GM12872 (cell line): ENCODE measurements around the gene PLEKHA5.

Experiments
- TF ChIP-seq, protein P1 (sequence below): IDR thresholded peaks from 3 replicates; pipeline ENCODE4 v1.5.1; 2011; ENCODE audit warnings: low read depth, mild to moderate bottlenecking, low read length, moderate library complexity; ENCODE audit not compliant: insufficient read depth

PLEKHA5 gene

DNA sequence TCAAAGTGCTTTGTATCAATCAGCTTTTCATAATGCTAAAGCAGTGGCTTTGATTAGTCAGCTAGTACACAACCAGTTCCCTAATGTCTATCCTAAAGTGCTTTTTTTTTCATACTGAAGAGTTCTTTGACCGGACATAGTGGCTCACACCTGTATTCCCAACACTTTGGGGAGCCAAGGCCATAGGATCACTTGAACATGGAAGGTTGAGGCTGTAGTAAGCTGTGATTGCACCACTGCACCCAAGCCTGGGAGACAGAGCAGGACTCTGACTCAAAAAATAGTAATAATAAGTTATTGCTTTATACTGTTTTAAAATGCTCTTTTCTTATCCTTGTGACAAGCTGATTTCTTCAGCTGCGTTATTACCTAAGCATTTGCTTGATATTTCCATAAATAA is 155.1 kb downstream of the PLEKHA5 start:
- TF ChIP-seq, protein P1, sequence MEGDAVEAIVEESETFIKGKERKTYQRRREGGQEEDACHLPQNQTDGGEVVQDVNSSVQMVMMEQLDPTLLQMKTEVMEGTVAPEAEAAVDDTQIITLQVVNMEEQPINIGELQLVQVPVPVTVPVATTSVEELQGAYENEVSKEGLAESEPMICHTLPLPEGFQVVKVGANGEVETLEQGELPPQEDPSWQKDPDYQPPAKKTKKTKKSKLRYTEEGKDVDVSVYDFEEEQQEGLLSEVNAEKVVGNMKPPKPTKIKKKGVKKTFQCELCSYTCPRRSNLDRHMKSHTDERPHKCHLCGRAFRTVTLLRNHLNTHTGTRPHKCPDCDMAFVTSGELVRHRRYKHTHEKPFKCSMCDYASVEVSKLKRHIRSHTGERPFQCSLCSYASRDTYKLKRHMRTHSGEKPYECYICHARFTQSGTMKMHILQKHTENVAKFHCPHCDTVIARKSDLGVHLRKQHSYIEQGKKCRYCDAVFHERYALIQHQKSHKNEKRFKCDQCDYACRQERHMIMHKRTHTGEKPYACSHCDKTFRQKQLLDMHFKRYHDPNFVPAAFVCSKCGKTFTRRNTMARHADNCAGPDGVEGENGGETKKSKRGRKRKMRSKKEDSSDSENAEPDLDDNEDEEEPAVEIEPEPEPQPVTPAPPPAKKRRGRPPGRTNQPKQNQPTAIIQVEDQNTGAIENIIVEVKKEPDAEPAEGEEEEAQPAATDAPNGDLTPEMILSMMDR: no peak

DNA sequence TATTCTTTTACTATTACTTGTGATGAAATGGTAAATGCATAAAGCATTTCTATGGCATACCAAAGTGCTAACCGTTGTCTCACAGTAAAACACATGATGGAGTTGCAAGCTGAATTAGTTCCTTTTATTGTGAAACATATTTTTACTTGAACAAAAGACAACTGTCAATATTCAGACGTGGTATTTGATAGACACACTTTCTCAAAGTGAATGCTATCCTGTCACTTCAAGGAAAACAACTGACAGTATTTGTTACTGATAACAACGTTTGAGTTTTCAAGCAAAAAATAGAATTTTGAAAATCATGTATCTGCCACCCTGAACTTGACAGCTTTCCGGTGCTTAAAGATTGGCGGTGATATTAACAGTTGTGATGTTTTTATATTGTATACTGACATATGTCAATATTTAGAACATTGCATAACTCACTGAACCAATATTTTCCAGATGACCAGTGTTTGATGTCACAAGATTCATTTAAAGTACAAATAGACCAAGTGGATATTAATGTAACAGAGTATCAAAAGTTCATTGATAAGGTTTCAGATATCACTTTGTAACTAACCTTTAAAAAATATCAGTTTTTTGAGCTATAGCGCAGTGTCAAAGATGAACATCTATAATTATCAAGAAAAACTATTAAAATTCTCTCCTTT is 156.4 kb downstream of the PLEKHA5 start:
- TF ChIP-seq, protein P1: no peak

DNA sequence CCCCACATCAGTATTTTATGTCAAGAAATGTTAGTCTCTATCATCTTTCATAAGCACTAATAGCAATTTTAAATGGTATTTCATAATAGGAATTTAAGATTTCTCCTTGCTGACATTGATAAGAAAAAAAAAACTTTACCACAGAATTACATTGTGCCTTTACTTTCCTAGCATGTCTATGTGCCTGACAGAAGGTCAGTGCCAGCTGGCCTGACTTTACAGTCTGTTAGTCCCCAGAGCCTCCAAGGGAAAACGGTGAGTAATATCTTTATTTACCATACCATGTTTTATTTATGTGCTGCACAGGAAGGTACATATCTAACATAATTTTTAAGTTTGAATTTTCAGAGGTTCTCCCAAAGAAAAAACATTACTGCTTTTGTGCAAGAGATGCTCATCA is 157.8 kb downstream of the PLEKHA5 start:
- TF ChIP-seq, protein P1: no peak

DNA sequence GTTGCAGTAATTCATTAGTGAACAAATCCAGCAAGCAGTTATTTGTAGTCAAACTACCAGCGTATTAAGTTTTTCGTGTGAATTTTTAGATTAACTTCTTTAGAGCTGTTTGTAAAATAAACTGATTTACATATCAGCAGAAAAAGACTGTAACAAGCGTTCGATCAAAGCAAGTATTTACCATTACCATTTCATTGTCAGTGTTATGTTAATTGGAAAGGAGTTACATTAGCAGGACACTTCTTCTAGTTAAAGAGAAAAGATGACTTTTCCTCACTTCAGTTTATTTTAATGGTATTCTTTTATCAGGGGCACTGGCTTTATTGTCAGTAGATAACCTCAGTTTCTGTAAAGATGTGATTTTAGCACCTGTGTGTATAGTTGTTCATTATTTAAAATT is 158.6 kb downstream of the PLEKHA5 start:
- TF ChIP-seq, protein P1: no peak

DNA sequence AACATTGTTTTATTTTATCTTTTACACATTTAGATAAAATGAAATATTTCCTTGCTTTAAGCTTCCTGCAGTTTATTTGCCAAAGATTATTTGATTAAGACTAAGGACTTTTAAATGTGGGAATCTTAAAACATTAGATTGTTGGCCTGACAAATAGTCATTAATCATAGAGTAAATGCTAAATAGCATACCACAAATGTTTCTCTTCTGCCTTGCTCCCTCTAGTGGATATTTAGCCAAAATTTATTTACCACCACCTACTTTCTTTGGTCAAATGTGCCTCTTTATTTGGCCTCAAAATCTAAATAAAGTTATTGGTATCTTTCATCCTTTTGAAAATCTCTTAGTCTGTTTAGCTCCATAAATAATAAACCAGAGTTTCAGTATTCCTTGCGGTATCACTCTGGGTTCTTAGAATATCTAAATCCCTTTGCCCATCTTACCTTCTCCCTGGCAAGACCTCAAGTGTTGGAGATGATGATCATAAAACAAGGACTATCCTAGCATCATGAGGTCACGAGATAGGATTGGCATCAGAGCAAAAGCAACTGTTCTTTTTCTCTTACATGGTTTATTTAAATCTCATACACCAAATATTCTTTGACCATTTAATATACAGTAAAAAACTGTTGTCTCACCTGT is 159.2 kb downstream of the PLEKHA5 start:
- TF ChIP-seq, protein P1: peak; percentile 49; the same call in 2 of the 3 replicates

DNA sequence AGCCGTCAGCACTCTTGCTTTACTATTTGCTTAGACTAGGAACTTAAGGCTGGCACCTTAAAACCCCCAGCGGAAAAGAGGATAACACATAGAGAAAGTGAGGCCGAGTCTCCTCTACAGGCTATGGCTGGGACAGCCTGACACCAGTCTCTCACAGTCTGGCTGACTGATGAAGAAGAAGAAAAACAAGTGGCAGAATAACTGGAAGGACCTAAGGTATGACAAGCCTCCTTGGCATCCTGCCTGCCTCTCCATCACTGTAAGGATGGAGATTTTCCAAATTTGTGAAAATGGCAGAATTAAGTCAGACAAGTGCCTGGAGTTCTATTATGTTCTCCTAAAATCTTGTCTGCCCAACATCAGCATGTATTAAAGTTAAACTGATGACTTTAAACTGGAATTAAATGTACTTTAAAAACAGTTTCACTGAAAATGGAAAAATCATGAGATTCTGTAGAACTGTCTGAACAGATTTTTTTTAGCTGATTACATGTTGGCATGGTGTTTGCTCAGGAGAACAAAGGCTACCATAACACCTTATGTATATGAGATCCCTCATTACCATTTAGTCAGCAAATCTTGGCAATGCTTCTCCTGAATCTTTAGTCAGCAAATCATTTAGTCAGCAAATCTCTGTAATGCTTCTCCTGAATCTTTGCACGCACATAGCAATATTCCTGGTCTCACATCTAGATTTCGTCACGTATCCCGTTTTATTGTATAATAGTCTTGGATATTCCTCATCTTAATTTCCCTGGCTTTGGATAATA is 169.5 kb downstream of the PLEKHA5 start:
- TF ChIP-seq, protein P1: no peak

DNA sequence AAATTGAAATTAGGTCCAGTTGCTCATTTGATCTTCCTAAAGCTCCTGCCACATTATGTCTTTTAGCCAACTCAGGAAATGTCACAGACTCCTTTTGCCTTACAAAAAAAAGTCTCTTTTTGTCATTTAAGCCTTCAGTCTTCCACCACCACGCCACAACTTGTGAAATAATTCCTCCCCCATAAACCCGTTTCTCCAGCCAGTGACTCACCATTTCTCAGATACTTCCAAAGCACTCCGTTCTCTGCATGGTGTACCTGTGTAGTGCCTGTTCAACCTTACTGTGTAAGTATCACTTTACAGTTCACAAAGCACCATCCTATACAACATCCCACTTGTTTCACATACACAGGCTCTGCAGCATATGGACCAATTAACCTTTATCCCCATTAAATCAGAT is 170.2 kb downstream of the PLEKHA5 start:
- TF ChIP-seq, protein P1: no peak
